NOMO-1 treated with DMSO at 0.1 percent for 48 hours (cell line): ENCODE results near the gene DNAJB11.
"Not testable (repeated sequence)": the region's sequence is repeated elsewhere in the genome, so short reads cannot be mapped to it uniquely, and the experiment has no call there.

Experiments used
- DNase-seq: peaks from one replicate; lab custom pipeline; 2025; ENCODE audit not compliant: unreplicated experiment; lab: John Stamatoyannopoulos, UW

DNAJB11 gene

DNA sequence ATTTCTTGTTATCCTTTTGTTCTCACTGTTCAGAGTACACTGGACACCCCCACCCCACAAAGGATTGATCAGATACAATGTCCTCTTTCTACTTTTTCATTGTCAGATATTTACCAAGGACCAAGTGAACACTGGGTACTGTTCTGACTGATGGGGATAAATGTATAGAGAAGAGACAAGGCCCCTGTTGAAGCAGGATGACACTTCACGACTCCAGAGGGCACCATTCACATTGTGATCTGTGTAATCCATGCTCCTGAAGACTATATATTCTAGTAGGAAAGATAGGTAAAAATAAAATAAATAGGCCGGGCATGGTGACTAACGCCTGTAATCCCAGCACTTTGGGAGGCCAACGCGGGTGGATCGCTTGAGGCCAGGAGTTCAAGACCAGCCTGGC is 19.1 kb upstream of the DNAJB11 start:
- no peak for DNase-seq

DNA sequence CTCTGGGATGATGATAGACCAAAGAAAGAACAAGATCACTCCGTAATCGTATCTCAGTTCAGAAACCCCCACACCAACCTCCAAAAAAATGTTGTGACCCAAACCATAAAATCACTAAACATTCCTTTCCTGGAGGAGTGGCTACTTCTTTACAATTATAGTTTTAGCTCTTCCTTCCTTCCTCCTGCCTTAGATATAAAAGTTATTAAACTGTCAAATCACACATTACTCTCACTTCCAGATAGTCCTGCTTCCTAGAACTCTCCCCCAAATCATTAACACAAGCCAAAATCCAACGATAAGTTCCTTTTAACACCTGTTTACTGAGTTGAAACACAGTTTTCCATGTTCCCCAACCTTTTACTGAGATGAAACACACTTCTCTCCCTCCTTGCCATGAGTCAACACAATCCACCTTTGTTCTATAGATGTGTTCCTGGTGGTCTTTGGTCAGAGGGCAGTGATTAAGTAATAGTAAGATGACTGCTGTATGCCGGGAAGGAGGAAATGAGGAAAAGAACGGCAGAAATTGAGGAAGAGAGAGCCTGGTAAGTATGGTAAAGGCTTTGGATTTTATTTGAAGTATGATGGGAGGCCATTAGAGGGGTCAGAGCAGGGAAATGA is 18.0 kb upstream of the DNAJB11 start:
- no peak for DNase-seq

DNA sequence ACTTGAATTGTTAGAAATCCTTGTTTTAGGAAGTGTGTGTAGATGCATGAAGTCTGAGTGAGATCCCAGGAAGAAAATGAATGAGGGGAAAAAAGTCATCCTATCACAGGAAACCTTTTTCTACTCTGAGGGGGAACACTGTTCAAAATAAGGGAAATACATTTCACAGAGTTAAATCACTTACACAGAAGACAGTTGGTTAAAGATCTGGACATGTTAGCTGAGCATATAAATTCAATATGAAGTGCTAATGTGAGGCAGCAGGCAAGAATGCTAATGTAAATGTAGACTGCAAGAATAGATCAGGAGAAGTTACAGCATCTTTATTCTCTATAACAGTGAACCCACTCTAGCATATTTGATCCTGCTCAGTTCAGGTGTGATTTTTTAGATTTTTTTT is 5.9 kb upstream of the DNAJB11 start:
- no peak for DNase-seq

DNA sequence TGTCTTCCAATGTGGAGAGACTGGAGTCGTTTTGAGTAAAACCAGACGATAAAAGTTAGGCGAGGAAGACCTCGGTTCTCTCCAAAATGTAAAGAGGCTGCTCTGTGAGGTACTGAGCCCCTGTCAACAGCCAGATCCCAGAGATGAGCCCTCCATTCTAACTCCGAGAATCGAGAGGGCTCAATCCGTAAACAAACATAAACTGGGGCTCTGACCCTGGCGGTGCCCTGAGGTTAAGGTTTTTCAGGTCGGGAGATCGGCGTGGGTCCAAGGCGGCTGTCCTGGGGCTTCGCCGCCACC is 3.8 kb upstream of the DNAJB11 start:
- DNase-seq = no peak

DNA sequence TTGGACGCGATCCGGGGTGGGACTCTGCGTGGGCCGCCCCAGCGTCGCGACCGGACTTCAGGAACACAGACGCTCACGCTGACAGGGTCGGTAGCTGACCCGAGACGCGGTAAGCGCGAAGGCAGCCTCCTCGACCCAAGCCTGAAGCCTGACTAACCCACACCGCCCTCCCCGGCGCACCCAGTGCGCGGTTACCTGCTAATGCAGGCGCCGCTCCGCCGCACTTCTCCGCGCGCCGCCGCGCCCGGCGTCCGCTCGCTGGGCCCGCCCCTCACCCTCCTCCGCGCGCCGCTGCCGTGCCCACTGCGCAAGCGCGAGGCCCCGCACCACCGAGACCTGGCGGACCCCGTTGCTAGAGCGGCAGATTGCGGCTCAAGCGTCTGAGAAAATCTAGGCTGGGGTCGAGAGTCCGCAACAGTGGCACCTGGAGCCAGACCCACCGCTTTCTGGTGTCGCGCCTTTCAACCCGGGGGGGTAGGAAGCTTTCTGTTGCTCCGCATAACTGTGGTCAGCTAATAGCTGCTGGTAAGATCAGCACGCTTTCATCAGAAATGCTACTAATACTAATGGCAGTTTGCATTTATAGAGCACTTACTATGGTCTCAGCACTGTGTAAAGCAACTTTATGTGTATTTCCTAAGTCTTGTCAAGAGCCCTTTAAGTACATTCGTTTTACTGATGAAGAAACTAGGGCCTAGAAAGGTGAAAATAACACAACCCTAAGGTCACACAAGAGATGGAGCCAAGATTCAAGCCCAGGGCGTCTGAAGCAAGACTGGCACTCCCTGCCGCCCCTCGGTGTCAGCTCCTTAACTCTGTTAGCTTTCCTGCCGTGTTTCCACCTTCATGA is 3.2 kb upstream of the DNAJB11 start, which contains the start of gene TBCCD1:
Gene TBCCD1, minus strand, starts transcription at position 268 of the 850 bp plus-strand sequence. CDS start 3,010 bp downstream, outside the sequence.
- DNase-seq = peak; percentile 92

DNA sequence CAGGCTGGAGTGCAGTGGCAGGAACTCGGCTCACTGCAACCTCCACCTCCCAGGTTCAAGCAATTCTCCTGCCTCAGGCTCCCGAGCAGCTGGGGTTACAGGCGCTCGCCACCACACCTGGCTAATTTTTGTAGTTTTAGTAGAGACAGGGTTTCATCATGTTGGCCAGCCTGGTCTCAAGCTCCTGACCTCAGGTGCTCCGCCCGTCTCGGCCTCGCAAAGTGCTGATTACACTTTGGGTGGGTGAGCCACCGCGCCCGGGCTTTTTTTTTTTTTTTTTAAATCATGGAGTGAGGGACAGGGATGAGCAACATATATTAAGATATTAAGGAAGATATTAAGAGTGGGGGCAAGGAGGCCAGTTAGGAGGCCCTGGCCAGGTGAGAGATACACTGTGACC is 1.2 kb upstream of the DNAJB11 start:
- DNase-seq = not testable (repeated sequence)

DNA sequence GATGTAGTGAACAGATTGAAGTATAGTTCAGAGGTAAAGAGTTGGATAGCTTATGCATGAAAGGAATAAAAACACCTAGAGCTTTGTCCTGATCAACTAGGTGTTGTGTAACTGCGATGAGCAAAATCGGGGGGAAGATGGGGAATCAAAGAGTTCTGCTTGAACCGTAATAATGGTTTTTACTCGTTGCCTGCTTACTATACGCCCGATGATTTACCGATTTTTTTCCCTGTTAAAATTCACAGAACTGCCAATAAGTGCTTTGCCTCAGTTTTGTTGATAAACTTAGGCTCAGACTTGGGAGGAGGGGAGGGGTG is 783 bp upstream of the DNAJB11 start:
- DNase-seq = no peak

DNA sequence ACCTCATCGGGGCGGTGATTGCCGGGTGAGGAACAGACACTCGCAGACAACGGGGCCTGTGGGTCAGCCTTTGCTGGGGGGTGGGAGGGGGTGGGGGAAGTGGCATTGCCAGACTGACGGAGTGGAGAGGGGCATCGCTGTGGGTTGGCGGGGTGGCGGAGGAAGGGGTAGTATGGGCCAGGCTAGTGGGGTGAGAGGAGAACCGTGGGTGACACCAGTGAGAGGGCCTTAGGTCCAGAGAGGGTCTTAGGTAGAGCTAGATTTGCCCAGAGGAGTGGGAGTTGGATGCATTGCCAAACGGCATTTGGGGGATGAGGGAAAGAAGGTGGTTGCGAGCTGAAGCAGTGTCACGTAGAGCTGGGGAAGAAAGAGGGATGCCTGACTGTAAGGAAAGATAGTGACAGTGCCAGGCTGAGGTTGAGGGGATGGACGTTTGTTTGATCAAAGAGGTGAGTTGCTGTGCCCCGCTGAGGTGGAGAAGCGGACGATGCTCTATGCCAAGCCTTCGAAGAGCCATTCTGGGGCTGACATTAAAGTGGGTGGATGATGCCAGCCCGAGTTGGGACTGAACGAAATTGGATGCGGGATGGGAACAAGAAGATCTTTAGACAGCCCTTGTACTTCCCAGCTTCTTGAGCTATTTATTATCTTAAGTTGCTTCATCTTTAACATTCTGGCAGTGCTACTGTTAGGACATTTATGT is 572 bp downstream of the DNAJB11 start:
- DNase-seq = no peak

DNA sequence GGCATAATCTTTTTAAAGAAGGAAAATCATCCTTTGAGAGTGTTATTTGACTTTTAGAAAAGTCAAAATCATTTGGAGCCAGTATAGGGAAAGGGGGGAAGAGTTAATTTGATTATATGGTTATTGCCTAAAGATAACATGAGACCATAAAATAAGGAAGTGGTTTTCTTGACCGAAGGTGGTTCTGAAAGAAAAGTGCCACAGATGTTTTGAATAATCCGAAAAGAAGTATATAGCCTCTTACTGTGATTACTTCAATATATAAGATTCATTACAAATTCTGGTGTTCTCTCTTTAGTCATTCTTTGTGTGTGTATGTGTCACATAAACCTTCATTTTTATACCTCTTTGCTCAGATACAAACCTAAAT is 1.1 kb downstream of the DNAJB11 start:
- DNase-seq = peak; percentile 68

DNA sequence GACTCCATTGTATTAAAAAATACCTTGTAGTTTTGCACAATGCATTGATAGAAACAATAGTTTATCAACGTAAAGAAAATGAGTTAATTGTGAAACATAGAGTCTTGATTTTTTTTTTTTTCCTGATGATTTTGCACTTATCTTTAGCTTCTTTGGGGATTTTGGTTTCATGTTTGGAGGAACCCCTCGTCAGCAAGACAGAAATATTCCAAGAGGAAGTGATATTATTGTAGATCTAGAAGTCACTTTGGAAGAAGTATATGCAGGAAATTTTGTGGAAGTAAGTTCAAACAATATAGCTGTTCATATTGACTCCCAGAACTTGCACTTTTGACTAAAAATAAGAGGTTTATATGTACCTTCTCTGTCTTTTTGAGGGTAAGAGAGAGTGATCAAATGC is 7.0 kb downstream of the DNAJB11 start:
- DNase-seq = no peak

DNA sequence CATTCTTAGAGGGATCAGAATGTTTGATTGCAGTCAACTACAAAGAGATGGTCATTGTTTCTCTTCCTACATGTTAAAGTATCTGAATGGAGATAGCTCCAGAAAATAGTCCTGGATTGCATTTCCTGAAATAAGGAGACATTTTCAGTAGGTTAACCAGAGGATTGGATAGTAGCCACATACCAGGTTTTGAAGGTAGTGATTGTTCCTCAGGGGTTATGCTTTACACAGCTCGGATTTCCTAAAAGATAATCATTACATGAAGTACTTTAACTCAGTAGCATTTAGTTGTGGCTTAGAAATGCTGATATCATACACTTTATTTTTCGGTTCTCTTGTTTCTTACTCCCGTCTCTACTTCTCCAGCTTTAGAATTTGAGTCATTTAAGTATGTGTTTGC is 10.3 kb downstream of the DNAJB11 start:
- no peak for DNase-seq

DNA sequence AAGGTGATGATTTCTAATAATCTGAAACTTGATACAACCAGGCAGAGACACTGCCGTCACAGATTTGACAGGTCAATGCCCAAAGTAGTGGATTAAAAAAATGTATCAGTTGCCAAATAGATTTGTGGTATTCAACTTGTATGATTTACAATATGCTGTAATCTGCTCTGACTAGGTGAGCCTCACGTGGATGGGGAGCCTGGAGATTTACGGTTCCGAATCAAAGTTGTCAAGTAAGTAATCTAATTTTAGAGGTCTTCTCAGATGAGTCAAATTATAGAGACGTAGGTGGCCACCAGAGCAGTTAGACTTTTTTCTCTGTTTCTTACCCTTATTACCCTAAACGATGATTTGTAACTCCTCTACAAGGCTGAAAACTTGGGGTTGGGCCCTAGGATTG is 12.0 kb downstream of the DNAJB11 start:
- DNase-seq = no peak

DNA sequence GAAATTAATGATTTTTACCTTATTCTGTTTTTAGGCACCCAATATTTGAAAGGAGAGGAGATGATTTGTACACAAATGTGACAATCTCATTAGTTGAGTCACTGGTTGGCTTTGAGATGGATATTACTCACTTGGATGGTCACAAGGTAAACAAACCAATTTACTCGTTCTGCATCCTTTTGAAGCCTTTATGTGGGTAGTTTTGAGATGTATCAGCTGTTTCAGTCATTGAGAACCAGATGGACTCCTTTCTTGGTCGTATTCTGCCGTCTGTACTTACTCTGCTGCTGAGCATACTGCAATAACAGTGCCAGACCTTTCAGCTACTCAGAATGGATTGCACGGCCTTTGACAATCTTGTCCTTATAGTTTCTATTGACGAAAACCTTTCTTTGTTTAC is 13.3 kb downstream of the DNAJB11 start:
- no peak for DNase-seq

DNA sequence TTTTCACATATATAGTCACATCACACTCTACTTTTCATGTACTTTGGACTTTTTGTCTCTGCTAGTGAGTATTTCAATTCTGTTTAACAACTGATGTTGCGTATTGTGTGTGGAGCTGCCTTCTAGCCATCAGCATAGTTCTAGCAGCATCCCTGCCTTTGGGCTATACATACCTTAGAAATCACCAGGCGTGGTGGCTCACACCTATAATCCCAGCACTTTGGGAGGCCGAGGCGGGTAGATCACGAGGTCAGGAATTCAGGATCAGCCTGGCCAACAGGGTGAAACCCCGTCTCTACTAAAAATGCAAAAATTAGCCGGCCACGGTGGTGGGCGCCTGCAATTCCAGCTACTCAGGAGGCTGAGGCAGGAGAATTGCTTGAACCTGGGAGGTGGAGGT is 15.7 kb downstream of the DNAJB11 start:
- not testable (repeated sequence) for DNase-seq

DNA sequence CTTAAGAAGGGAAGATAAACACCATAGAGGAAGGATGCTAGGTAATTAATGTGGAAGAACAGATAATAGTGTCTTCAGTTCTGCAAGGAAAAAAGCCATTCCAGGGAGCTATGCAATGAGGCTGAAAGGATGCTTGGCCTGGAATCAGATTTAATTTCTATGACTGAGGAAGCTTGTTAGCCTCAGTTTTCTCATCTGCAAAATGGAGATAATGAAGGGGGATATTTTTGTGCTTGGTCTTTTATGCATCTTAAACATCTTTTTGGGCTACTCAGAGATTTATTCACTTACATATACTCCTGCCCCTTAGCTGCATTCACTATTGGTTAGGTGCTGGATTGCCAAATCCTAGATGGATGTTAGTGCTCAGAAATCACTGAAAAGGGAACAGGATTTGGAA is 16.7 kb downstream of the DNAJB11 start:
- DNase-seq = no peak

DNA sequence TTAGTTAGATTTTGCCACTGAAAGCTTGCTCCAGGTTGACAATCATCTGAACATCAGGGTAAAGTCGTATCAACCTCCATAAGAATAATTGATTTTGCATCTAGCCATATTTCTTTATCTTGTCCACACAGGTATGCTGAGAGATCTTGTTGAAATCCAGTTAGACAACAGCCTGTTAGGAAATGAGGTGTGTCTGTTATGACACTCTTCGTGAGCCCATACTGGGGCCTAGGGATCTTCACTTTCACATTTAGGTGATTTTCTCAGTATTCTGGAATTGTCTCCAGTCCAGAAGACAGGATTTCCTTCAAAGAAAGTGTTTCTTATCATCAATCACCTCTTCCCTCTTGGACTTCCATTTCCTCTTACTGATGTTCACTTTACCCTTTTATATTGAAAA is 18.1 kb downstream of the DNAJB11 start:
- no peak for DNase-seq

DNA sequence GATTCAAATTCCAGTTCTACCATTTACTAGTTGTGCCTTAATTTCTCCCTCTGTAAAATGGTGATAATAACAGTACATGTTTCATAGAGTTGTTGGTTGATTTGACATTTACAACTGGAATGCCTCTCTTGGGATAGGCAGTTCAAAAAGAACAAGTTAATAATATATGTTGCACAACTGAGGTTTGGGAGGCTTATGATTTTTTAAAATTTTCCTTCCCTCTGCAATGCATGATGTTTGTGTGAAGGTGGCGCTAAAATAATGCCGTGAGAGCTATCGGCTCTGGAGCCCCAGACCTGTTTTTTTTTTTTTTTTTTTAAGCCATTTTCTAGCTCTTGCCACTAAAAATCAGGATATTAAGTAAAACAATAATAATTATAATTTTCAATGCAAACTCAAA is 18.6 kb downstream of the DNAJB11 start:
- DNase-seq = peak; percentile 17

DNA sequence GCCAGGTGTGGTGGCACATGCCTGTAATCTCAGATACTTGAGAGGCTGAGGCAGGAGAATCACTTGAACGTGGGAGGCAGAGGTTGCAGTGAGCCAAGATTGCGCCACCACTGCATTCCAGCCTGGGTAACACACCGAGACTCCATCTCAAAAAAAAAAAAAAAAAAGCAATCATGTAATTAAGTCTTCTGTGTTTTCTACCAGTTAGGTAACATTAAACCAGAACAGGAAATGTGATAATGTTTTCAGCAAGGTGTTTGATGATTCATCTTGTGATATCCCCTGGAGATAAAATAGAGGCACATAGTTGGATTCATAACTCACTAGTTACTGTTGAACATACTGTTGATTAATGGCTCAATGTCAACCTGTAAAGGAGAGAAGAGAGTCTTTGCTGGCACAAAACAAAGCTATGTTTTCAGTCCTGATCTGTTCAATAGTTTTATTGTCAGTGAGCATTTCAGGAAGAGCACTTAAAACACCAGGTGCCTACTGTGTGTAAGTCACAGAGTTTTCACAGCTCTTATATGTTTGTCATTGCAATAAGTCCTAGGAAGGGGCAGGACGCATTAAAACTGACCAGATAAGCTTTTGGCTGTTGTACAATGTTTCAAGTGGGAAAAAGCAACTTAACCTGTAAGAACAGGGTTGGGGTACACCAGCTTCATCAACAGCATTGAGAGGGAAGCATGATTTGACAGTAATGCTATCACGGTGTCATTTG is 19.5 kb downstream of the DNAJB11 start:
- DNase-seq = no peak

DNA sequence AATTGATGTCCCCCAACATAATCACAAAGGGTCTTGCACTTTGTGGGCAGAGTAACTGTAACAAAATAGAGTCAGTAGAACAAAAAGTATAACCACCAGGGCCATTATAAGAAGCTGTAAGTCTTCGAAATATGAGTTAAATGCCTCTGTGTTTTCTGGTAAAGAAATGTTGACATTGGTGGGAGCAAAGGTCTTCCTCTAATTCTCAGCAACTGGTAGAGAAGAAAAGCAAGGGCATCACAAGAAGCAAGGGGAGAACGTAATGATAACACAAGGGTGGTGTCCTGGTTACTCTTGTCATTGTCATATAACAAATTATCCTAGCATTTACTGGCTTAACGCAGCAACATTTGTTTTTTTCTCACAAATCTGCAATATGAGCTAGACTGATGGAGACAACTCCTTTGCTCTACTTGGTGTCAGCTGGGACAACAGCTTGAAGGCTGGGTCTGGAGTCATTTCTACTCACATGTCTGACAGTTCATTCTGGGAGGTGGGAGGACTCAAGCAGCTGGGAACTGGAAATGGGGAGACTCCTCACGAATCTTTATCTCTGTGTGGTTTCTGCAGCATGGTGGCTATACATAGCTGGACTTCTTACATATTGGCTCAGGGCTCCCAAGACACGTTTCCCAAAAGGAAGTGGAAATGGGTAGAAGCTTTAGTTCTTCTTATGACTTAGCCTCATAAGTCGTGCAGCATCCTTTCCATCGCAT is 20.2 kb downstream of the DNAJB11 start:
- no peak for DNase-seq

DNA sequence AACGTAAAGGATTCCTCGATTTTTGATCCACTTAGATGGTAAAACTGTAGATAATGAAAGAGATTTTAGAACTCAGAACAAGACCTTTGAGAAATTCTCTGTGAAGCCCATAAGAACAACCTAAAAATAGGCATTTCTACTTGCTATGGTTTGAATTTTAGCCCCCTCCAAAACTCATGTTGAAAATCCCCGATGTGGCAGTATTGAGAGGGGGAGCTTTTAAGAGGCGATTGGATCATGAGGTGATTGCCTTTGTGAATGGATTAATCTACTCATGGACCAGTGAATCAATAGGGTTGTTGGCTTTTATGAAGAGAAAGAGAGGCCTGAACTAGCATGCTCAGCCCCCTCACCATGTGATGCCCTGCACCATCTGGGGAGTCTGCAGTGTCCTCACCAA is 22.2 kb downstream of the DNAJB11 start:
- DNase-seq = no peak

DNA sequence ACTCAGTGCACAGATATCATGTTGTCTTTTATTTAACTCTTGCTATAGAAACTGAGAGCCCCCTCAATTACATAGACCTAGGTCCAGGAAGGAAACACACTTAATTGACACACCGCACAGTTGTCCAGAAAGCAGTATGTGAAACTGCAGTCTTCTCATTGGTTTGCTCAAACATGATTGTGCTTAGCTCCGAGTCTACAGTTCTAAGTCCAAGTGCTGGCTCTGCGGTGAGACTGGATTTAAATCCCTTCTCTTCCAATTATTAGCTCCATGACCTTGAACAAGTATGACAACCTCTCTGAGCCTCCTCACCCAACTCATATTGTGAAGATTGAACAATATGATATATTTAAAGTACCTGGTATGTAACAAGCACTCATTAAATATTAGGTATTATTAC is 23.3 kb downstream of the DNAJB11 start:
- no peak for DNase-seq
